Mammary epithelial cell (primary cell): ENCODE results near the gene SOD3.

Experiments
- EZH2 ChIP-seq: IDR thresholded peaks from 2 replicates; pipeline ENCODE4 v1.6.1; 2012; ENCODE audit warnings: low read length, inconsistent platforms, borderline replicate concordance
- TF ChIP-seq, protein P1 (sequence below), 2 donors: IDR thresholded peaks in 1 of 2; conservative IDR thresholded peaks in 1 of 2; 2 replicates each; pipeline ENCODE4 v1.5.1; 2011 to 2012; ENCODE audit warnings: inconsistent platforms in 2 of 2, low read length in 2 of 2, mild to moderate bottlenecking in 2 of 2, control low read depth in 1 of 2, low read depth in 1 of 2; ENCODE audit not compliant: insufficient read depth in 1 of 2; ENCODE audit errors: extremely low read depth in 1 of 2

DNA sequence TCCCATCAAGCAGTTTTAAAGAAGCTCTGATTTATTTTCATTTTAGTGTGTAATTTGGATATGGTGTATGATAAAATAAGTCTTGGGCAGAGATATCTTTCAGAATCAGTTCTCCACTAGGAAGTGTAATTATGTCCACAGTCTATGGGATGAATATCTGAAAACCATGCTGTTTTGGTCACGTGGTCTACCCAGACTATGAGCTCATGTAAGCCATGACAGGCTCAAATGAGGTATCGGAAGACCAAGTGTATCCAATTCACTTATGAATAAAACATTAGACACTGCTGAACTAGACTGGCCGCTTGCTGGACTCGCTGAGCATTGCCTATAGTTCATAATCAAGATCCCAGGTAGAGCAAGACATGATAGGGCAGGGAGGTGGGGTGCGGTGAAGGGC, 50.5 kb downstream of the SOD3 start:
- TF ChIP-seq, protein P1, sequence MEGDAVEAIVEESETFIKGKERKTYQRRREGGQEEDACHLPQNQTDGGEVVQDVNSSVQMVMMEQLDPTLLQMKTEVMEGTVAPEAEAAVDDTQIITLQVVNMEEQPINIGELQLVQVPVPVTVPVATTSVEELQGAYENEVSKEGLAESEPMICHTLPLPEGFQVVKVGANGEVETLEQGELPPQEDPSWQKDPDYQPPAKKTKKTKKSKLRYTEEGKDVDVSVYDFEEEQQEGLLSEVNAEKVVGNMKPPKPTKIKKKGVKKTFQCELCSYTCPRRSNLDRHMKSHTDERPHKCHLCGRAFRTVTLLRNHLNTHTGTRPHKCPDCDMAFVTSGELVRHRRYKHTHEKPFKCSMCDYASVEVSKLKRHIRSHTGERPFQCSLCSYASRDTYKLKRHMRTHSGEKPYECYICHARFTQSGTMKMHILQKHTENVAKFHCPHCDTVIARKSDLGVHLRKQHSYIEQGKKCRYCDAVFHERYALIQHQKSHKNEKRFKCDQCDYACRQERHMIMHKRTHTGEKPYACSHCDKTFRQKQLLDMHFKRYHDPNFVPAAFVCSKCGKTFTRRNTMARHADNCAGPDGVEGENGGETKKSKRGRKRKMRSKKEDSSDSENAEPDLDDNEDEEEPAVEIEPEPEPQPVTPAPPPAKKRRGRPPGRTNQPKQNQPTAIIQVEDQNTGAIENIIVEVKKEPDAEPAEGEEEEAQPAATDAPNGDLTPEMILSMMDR (conservative IDR thresholded peaks at IDR 0.05 in 1 of 2, IDR thresholded peaks at IDR 0.05 in 1 of 2; ENCODE audit: extremely low read depth in 1 of 2, insufficient read depth in 1 of 2, low read depth in 1 of 2, low read length in 2 of 2) = no peak
- no peak for TF ChIP-seq EZH2
